SK-N-SH (cell line): Measurements from ENCODE around the gene CTCF. TPM values are rescaled to one million over a fixed set of nuclear protein-coding genes. Genes with fewer than 3 reads are reported as not detected.

ENCODE experiments used
- CTCF ChIA-PET: fragments of 300-600, 350-600 bp; formaldehyde crosslinking; extraction: SDS; loops from one replicate; lab custom pipeline; 2021; lab: Yijun Ruan, JAX
- POLR2A ChIA-PET: fragments of 350-600 bp; sonication (Branson Sonifier 250); formaldehyde crosslinking; extraction: SDS; loops from one replicate; lab custom pipeline; 2020; ENCODE audit warnings: antibody characterized with exemption, inconsistent platforms; lab: Yijun Ruan, JAX
- DNase-seq: peaks from one replicate; pipeline ENCODE4 v3.0.0; 2012
- H2AFZ ChIP-seq: fragments of 200-600 bp; sonication (generic); 2 replicates; pipeline ENCODE4 v1.8.1; 2016; ENCODE audit warnings: antibody characterized with exemption, mild to moderate bottlenecking, low read depth
- H3F3A ChIP-seq: fragments of 200-600 bp; sonication (generic); replicated peaks from 2 replicates; pipeline ENCODE3; 2016; ENCODE audit warnings: antibody characterized with exemption, mild to moderate bottlenecking; ENCODE audit not compliant: insufficient read depth
- H3K27ac ChIP-seq, 2 experiments: fragments of 200-500 bp in 1 of 2; fragments of 200-600 bp in 1 of 2; sonication (Bioruptor generic) in 1 of 2; sonication (generic), shearing (Covaris generic) in 1 of 2; 2 replicates each; pipeline versions ENCODE4 v1.5.1 to v1.6.1; 2014 to 2016; ENCODE audit warnings: low read depth in 2 of 2, inconsistent platforms in 1 of 2, low read length in 1 of 2, mild to moderate bottlenecking in 1 of 2, mixed read lengths in 1 of 2
- H3K27me3 ChIP-seq: fragments of 200-600 bp; sonication (generic), shearing (Covaris generic); 2 replicates; pipeline ENCODE4 v1.6.1; 2016; ENCODE audit warnings: mixed run types; ENCODE audit not compliant: insufficient read depth
- H3K36me3 ChIP-seq, 2 experiments: fragments of 200-500 bp in 1 of 2; fragments of 200-600 bp in 1 of 2; sonication (Bioruptor generic) in 1 of 2; sonication (generic) in 1 of 2; replicated peaks in 1 of 2; 2 replicates each; pipeline versions ENCODE3 to v1.5.1; 2014 to 2016; ENCODE audit warnings: low read length in 1 of 2, mild to moderate bottlenecking in 1 of 2; ENCODE audit not compliant: insufficient read depth in 2 of 2, control insufficient read depth in 1 of 2
- H3K4me1 ChIP-seq, 2 experiments: fragments of 200-500 bp in 1 of 2; fragments of 200-600 bp in 1 of 2; sonication (Bioruptor generic) in 1 of 2; sonication (generic), shearing (Covaris generic) in 1 of 2; 2 replicates each; pipeline versions ENCODE4 v1.5.1 to v1.6.1; 2014 to 2016; ENCODE audit warnings: low read depth in 1 of 2, low read length in 1 of 2, mixed run types in 1 of 2; ENCODE audit not compliant: insufficient read depth in 2 of 2, control insufficient read depth in 1 of 2
- H3K4me2 ChIP-seq: fragments of 200-600 bp; sonication (generic), shearing (Covaris generic); 2 replicates; pipeline ENCODE4 v1.6.1; 2017; ENCODE audit warnings: mixed run types
- H3K4me3 ChIP-seq, 2 experiments: fragments of 200-500 bp in 1 of 2; fragments of 200-600 bp in 1 of 2; sonication (Bioruptor generic) in 1 of 2; sonication (generic), shearing (Covaris generic) in 1 of 2; 2 replicates each; pipeline versions ENCODE4 v1.5.1 to v1.8.1; 2014 to 2016; ENCODE audit warnings: low read depth in 2 of 2, inconsistent platforms in 1 of 2, low read length in 1 of 2, mild to moderate bottlenecking in 1 of 2, mixed read lengths in 1 of 2, moderate library complexity in 1 of 2
- H3K79me2 ChIP-seq: fragments of 200-600 bp; sonication (generic); 2 replicates; pipeline ENCODE4 v1.8.1; 2017; ENCODE audit warnings: mild to moderate bottlenecking; ENCODE audit not compliant: insufficient read depth
- H3K9ac ChIP-seq: fragments of 200-600 bp; sonication (generic); 2 replicates; pipeline ENCODE4 v1.6.1; 2017; ENCODE audit warnings: mixed run types
- H3K9me2 ChIP-seq: fragments of 200-600 bp; sonication (generic); 2 replicates; pipeline ENCODE4 v1.6.1; 2017; ENCODE audit warnings: mixed run types
- H3K9me3 ChIP-seq: fragments of 200-600 bp; sonication (generic); 2 replicates; pipeline ENCODE4 v1.6.1; 2017; ENCODE audit warnings: mixed run types, mild to moderate bottlenecking, moderate library complexity
- H4K20me1 ChIP-seq: fragments of 200-600 bp; sonication (generic); 2 replicates; pipeline ENCODE4 v1.6.1; 2017; ENCODE audit warnings: mild to moderate bottlenecking, mixed run types; ENCODE audit not compliant: insufficient read depth
- CHD2 ChIP-seq: fragments of 150-350 bp; IDR thresholded peaks from 2 replicates; pipeline ENCODE4 v1.6.1; 2018; ENCODE audit warnings: low read length; ENCODE audit not compliant: partially characterized antibody
- EP300 ChIP-seq, 2 experiments: IDR thresholded peaks; 2 replicates each; pipeline versions ENCODE4 v1.4.0 to v1.6.1; 2012; ENCODE audit warnings: borderline replicate concordance in 1 of 2, low read depth in 1 of 2, low read length in 1 of 2
- EZH2phosphoT487 ChIP-seq: fragments of 200-600 bp; sonication (generic); IDR thresholded peaks from 2 replicates; pipeline ENCODE4 v1.6.1; 2017; ENCODE audit warnings: low read depth, mixed run types, mild to moderate bottlenecking, antibody characterized with exemption, moderate library complexity, borderline replicate concordance
- FOSL2 ChIP-seq: IDR thresholded peaks from 2 replicates; pipeline ENCODE4 v1.4.0; 2012; ENCODE audit warnings: low read depth, mild to moderate bottlenecking, moderate library complexity, borderline replicate concordance
- FOXM1 ChIP-seq: IDR thresholded peaks from 2 replicates; pipeline ENCODE4 v1.4.0; 2012; ENCODE audit warnings: low read depth, mild to moderate bottlenecking
- MEF2A ChIP-seq: IDR thresholded peaks from 2 replicates; pipeline ENCODE4 v1.4.0; 2012; ENCODE audit warnings: low read depth, borderline replicate concordance
- RFX5 ChIP-seq: IDR thresholded peaks from 2 replicates; pipeline ENCODE4 v1.6.1; 2012; ENCODE audit warnings: mild to moderate bottlenecking, improper control_type of control experiment, low read length
- RXRA ChIP-seq: IDR thresholded peaks from 2 replicates; pipeline ENCODE4 v1.4.0; 2012; ENCODE audit warnings: low read depth, mild to moderate bottlenecking, borderline replicate concordance
- TAF1 ChIP-seq: IDR thresholded peaks from 2 replicates; pipeline ENCODE4 v1.6.1; 2012; ENCODE audit warnings: low read depth, mild to moderate bottlenecking, low read length, moderate library complexity, borderline replicate concordance
- TEAD4 ChIP-seq: IDR thresholded peaks from 2 replicates; pipeline ENCODE4 v1.4.0; 2012; ENCODE audit warnings: mild to moderate bottlenecking, borderline replicate concordance; ENCODE audit not compliant: insufficient read depth
- WGBS: methylation state at CpG from one replicate; pipeline ENCODE4 v1.1.6; 2017; ENCODE audit warnings: low lambda C conversion rate; 5-methylcytosine and 5-hydroxymethylcytosine counted together
- polyA plus RNA-seq, 3 experiments: library from polyadenylated mRNA; depleted of rRNA; stranded (reverse); fragments of >200 nt; gene quantifications; 2 replicates each; pipeline ENCODE4 v1.2.3, GENCODE V29; 2012
- TF ChIP-seq, protein P1 (sequence below): fragments of 150-350 bp; IDR thresholded peaks from 2 replicates; pipeline ENCODE4 v1.6.1; 2017; ENCODE audit warnings: antibody characterized with exemption, low read length, low read depth, borderline replicate concordance
- TF ChIP-seq, protein P2 (sequence below): IDR thresholded peaks from 2 replicates; pipeline ENCODE4 v1.4.0; 2012; ENCODE audit warnings: low read depth, borderline replicate concordance
- TF ChIP-seq, protein P3 (sequence below): fragments of 200-600 bp; sonication (generic); IDR thresholded peaks from 2 replicates; pipeline ENCODE4 v1.6.1; 2017; ENCODE audit warnings: antibody characterized with exemption, mild to moderate bottlenecking, moderate library complexity
- TF ChIP-seq, protein P4 (sequence below): IDR thresholded peaks from 2 replicates; pipeline ENCODE4 v1.4.0; 2012; ENCODE audit warnings: low read depth

Gene CTCF
- polyA plus RNA-seq, 1 of the 3 experiments (the other 2 are of a cell fraction): 19.6 TPM

DNA sequence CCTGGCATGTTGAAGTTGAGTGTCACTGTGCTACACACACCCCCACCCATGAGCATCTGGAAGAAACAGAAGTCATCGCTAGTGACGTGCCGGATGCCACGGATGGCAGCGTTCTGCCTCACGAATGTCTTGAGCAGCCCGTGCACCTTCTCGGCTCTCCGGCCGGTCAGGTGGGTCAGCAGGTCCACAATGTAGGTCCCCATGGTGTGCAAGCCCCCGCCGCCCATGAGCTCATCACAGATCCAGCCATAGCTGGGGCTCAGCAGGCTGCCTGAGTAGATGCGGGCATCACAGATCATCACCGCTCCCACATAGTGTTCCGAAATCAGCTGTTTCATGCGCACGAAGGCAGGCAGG lies 113.2 kb downstream of the CTCF start (continued):
- TF ChIP-seq, protein P1, sequence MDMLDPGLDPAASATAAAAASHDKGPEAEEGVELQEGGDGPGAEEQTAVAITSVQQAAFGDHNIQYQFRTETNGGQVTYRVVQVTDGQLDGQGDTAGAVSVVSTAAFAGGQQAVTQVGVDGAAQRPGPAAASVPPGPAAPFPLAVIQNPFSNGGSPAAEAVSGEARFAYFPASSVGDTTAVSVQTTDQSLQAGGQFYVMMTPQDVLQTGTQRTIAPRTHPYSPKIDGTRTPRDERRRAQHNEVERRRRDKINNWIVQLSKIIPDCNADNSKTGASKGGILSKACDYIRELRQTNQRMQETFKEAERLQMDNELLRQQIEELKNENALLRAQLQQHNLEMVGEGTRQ: no peak
- TF ChIP-seq, protein P2, sequence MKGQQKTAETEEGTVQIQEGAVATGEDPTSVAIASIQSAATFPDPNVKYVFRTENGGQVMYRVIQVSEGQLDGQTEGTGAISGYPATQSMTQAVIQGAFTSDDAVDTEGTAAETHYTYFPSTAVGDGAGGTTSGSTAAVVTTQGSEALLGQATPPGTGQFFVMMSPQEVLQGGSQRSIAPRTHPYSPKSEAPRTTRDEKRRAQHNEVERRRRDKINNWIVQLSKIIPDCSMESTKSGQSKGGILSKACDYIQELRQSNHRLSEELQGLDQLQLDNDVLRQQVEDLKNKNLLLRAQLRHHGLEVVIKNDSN: no peak
- TF ChIP-seq, protein P3, sequence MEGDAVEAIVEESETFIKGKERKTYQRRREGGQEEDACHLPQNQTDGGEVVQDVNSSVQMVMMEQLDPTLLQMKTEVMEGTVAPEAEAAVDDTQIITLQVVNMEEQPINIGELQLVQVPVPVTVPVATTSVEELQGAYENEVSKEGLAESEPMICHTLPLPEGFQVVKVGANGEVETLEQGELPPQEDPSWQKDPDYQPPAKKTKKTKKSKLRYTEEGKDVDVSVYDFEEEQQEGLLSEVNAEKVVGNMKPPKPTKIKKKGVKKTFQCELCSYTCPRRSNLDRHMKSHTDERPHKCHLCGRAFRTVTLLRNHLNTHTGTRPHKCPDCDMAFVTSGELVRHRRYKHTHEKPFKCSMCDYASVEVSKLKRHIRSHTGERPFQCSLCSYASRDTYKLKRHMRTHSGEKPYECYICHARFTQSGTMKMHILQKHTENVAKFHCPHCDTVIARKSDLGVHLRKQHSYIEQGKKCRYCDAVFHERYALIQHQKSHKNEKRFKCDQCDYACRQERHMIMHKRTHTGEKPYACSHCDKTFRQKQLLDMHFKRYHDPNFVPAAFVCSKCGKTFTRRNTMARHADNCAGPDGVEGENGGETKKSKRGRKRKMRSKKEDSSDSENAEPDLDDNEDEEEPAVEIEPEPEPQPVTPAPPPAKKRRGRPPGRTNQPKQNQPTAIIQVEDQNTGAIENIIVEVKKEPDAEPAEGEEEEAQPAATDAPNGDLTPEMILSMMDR: no peak
- no peak for TF ChIP-seq RXRA
- TF ChIP-seq FOXM1: no peak
- no peak for TF ChIP-seq RFX5

DNA sequence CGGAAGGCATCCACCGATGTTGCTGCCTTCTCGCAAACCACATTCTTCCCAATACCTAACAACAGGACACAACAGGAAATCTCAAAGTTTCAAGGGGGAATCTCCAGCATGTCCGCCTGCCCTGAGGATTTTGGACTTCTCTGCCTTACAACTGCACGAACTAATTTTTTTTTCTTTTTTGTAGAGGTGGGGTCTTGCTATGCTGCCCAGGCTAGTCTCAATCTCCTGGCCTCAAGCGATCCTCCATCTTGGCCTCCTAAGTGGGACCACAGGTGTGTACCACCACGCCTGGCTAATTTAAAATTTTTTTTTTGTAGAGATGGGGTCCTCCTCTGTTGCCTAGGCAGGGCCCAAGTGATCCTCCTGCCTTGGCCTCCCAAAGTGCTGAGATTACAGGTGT lies 113.7 kb downstream of the CTCF start:
- H3K27ac ChIP-seq: no peak overlapping the region
- H3K27me3 ChIP-seq: no peaks in the 10 kb centered on the region
- no peaks in the 10 kb centered on the region for H3K79me2 ChIP-seq
- POLR2A ChIA-PET: interaction anchor here (0.5 kb wide), 1 partner anchor 262 kb away, joined by 3 read pairs; no protein-coding TSS in a partner anchor
- no peak overlapping the region for H3K9ac ChIP-seq
- no peak overlapping the region for H3K4me3 ChIP-seq
- no peaks in the 10 kb centered on the region for H4K20me1 ChIP-seq
- no peaks in the 10 kb centered on the region for H3F3A ChIP-seq
- no peaks in the 10 kb centered on the region for H3K9me3 ChIP-seq
- H3K4me1 ChIP-seq: peaks cover 15 to 26% of the 10 kb centered on the region in 2 experiments; a peak in 2 of 4 replicates
- TF ChIP-seq, protein P3: no peak
- no peak for TF ChIP-seq EP300 (IDR thresholded peaks at IDR 0.05; ENCODE audit: borderline replicate concordance in 1 of 2, low read depth in 1 of 2, low read length in 1 of 2)
- TF ChIP-seq MEF2A: no peak
- TF ChIP-seq, protein P2: no peak
- TF ChIP-seq EZH2phosphoT487: no peak
- no peak for TF ChIP-seq TEAD4
- TF ChIP-seq, protein P4, sequence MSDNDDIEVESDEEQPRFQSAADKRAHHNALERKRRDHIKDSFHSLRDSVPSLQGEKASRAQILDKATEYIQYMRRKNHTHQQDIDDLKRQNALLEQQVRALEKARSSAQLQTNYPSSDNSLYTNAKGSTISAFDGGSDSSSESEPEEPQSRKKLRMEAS: no peak
- TF ChIP-seq TAF1: no peak
- TF ChIP-seq CHD2: no peak
- no peak for TF ChIP-seq FOSL2
- no peak for TF ChIP-seq RXRA
- 96% methylated on average over 7 of the region's 7 CpGs for WGBS
- no peak overlapping the region for H2AFZ ChIP-seq
- CTCF ChIA-PET: interaction anchor here (1.3 kb wide), 1 partner anchor 155 kb away, joined by 6 read pairs; no protein-coding TSS in a partner anchor
- DNase-seq: no peak
- H3K4me2 ChIP-seq: no peak overlapping the region
- peaks cover 5 to 10% of the 10 kb centered on the region in 2 experiments for H3K36me3 ChIP-seq
- H3K9me2 ChIP-seq: no peaks in the 10 kb centered on the region
